Measurements from ENCODE around the gene TMCC1.

TMCC1 gene

GRCh38 chr3:129606636-129607390 is 286.7 kb downstream of the TMCC1 start, which contains the start of gene PLXND1:
TSS of gene PLXND1 (minus strand) at chr3:129606676. CDS start at chr3:129606639, 37 bp downstream.
- FAIRE-seq: no peak

DNA sequence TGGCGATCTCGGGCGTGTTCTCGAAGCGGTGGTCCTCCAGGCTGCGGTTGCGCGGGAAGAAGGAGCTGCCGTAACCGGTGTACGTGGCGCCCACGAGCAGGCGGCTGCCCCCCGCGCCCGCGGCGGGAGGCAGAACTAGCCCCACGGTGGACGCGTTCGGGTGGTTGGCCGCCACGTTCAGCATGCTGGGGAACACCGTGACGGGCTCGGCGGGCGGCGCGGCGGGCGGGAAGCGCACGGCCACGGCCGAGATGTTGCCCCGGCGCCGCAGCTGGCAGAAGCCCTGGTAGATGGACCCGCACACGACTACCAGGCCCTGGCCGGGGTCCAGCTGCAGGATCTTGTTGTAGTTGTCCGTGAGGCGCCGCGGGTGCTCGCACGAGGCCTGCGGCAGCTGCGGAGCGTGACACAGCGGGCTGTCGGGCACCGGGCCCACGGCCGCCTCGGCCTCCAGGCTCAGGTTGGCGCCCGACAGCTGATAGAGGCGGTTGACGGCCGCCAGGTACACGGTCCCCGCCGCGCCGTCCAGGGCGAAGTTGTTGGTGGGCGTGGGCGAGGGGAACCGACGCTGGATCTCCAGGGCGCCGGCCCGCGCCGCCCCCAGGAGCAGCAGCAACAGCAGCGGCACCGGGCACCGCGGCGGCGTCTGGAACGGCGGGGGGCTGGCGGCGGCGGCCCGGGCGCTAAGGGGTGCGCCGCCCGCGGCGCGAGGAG is 287.4 kb downstream of the TMCC1 start:
- FAIRE-seq: no peak

GRCh38 chr3:129605203-129605921 is 288.1 kb downstream of the TMCC1 start:
- no peak for FAIRE-seq

DNA sequence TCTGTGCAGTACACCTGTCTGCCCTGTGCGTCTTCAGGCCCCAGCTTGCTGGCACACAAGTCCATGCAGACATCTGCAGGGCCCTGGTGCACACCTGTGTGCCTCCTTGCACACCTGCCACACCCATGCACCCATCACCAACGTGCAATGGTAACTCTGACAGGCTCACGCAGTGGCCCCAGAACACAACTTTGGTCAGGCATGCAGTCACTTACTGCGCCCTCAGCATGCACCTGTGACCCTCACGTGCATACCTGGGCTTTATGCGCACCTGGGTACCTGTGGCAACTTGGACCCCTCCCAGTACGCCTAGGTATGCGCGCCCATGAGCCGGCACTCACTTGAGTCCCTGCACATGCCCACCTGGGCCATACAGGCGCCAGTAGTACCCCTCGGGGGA is 288.7 kb downstream of the TMCC1 start:
- no peak for FAIRE-seq

DNA sequence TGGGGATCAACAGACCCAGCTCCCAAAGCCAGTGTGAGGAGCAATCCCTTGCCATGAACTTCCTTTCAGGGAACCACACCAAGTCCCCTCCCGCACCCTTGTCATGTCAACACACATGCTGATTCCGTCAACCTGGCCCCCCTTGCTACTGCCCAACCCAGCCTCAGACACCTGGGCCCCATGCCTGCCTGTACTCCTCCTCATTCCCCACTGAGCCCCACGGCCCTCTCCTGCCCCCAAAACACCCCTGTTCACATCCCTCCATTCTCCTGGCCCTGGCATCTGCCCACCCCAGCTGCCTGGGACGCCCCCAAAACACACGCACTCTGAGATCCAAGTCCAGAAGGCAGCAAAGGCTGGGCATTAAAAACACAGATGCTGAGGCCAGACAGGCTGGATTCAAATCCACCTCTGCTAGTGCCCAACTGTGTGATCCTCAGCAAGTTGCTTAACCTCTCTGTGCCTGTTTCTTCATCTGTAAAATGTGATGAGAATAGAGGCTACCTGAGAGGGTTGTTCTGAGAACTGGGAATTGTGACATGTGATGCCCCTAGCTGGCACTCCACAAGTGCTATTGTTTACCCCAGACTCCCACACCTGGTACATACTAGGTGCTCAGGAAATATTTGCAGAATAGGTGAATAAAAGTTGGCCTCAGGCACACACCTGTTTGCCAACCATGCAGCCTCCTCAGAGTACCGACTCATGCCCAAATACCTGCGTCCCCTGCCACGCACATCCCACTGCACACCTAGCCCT is 289.3 kb downstream of the TMCC1 start:
- no peak for FAIRE-seq

GRCh38 chr3:129603561-129603942 is 290.0 kb downstream of the TMCC1 start:
- no peak for FAIRE-seq

GRCh38 chr3:129602730-129603560 is 290.6 kb downstream of the TMCC1 start:
- no peak for FAIRE-seq

- FAIRE-seq: no peak
Measured at GRCh38 chr3:129602309-129602708, 291.2 kb downstream of the TMCC1 start.

DNA sequence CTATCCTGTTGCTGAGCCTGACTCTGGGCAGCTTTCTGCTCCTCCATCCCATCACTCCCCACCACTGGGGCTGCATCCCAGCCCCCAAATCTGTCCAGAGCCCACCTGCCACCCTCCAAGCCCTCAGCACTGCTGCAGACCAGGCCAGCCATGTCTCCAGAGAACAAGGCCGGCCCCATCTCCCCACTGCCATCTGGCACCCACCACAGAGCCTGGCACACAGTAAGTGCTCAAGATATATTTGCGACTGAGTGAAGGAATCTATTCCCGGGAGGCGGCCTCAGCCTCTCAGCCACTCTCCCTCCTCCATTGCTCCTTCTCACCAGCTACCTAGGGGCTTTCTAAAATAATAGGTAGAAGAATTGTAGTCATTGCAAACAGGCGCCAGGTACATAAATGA is 291.8 kb downstream of the TMCC1 start:
- no peak for FAIRE-seq

GRCh38 chr3:129600348-129600747 is 293.2 kb downstream of the TMCC1 start:
- FAIRE-seq: no peak

DNA sequence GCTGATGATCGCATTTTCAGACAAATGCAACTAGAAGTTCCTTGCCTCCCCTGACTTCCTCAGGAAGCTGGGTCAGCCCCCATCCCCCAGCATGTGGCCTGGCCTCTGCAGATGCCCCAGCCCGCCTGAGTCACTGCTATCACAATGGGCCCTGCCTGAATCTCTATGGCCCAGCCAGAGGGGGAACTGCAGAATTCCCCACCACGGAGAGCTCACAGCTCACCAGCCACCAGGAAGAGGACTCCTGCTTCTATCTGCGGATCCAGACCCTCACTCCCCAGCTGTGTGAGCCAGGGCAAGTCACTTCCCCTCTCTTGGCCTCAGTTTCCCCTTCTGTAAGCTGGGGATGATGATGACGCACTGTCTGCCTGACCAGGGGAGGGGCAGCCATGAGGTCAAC is 293.9 kb downstream of the TMCC1 start:
- FAIRE-seq: no peak

DNA sequence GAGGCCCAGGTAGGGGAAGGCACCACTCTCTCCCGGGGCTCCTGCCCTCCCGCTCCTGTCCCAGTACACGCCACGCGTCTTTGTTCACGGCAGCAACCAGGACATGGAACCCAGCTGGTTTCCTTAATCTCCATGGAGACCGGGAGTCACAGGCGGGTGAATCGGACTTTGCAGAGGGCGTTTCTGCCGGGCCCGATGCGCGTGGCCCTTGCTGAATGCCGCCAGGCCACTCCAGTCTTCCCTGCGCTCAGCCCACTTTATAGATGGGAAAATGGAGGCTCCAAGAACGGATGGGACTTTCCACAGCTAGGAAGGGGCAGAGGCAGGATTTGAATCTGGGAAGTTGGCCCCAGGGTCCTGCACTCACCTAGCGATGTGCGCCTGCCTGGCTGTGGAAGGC is 294.4 kb downstream of the TMCC1 start:
- FAIRE-seq: no peak

DNA sequence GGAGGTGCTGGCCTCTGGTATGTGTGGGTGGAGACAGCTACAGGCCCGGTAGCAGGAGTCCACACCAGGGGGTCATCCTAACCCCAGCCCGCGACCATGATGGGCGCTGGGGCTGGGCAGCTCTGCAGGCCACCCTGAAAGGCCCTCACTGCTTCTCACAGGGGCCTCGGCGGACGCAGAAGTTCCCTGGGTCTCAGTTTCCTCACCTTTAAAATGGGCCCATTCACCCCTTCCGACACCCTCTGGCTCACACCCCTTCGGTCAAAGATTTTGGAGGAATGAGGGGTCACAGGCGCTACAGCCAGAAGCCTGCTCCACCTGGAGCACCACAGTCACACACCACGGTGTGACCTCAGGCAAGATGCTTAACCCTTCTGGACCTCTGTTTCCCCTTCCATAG is 295.0 kb downstream of the TMCC1 start:
- no peak for FAIRE-seq

DNA sequence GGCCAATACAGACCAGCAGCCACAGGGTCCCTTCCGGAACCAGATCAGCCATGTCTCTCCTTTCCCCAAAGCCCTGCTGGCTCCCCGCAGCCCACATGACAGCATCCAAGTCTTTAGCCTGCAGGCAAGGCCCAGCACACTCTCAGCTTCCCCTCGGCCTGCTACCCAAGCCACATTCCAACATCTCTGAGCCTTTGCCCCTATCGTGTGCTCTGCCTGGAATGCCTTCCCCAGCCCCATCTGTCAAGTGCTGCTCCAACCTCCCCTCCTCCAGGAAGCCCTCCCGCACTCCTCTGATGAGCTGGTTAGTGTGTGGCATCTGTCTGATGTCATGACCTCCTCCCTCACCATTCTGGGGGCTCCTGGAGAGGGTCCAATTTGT is 295.5 kb downstream of the TMCC1 start:
- FAIRE-seq: no peak

All from colon (tissue), 2 donors.